GDM1 (cell line): Measurements from ENCODE around the gene IQSEC2.

Experiments used
- DNase-seq: peaks from one replicate; lab custom pipeline; 2025; lab: John Stamatoyannopoulos, UW

Gene IQSEC2

GRCh38 chrX:53244610-53245009 lies 36.8 kb downstream of the IQSEC2 start:
- DNase-seq, result no peak

- no peak for DNase-seq
Observed at GRCh38 chrX:53242310-53242709, 39.1 kb downstream of the IQSEC2 start.

DNA sequence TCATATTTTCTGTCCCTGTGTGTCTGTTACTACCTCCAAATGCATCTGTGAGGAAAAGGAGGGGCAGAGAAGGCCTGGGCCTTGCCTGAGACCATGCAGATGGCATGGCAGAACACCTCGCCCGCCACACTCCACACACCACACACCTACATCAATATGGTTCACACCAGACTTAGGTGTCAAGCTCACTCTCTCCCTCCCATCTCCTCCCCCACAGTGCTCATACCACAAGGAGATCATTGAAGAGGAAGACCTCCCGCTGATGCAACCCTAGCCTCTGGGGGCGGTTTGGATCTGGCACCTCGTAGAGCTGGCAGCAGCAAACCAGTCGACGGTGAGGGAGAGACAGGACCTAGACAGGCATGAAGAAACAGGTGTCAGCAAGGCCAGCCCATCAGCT lies 39.8 kb downstream of the IQSEC2 start:
- DNase-seq, result no peak

GRCh38 chrX:53239474-53239873 lies 41.9 kb downstream of the IQSEC2 start:
- peak; percentile 31 for DNase-seq

- DNase-seq, result no peak
Observed at GRCh38 chrX:53237056-53237455, 44.3 kb downstream of the IQSEC2 start.

- no peak for DNase-seq
Observed at GRCh38 chrX:53236025-53236679, 45.2 kb downstream of the IQSEC2 start.

- DNase-seq, result no peak
Observed at GRCh38 chrX:53235566-53235965, 45.8 kb downstream of the IQSEC2 start.

DNA sequence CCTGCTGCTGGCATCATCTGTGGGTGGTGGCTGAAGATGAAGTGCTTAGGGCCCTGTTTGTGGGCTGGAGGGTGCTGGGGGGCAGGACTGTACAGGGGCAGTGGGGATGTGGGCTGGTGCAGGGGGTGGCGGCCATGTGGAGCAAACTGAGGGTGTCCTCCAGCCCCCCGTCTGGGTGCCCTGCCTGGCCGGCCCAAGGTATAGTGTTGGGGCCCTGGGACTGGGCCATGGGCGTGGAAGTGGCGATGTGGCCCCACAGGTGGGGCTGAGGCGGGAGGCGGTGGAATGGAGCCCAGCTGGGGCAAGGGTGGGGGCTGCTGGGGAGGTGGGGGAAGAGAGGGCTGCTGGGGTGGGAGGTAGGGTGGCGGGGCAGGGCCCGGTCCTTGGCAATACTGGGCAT lies 46.9 kb downstream of the IQSEC2 start:
- no peak for DNase-seq

DNA sequence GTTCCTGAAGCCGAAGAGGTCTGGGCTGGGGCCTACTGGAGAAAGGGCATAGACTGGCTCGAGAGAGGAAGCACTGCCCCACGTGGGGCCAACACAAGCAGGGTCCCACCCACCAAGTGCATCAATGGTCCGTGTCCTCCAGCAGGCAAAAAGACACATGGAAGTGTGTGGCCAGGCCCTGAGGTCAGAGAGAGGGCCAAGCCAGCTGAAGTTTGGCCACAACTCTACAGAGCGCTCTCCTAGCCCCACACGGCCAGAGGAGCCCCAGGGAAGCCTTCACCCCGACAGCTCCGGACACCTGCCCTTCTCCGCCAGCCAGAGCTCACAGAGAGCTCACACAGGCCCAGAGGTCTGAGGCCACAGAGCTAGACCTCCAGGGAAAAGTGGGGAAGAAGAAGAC lies 47.8 kb downstream of the IQSEC2 start:
- no peak for DNase-seq

DNA sequence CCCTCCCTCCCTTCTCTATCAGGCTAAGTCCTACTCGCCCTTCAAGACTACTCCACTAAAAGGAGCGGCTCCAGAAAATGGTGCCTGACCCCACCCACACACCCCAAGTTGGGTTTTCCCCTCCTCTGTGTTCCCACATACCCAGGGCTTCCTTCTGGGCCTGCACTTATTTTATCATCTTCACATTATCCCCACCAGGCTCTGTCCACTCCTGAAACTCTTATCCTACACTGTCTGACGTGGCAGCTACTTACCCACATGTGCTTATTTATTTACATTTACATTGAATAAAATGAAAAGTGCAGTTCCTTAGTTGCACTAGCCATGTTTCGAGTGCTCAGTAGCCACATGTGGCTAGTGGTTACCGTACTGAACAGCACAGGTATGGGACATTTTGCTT lies 51.3 kb downstream of the IQSEC2 start:
- no peak for DNase-seq

- no peak for DNase-seq
Observed at GRCh38 chrX:53227224-53227765, 54.1 kb downstream of the IQSEC2 start.

DNA sequence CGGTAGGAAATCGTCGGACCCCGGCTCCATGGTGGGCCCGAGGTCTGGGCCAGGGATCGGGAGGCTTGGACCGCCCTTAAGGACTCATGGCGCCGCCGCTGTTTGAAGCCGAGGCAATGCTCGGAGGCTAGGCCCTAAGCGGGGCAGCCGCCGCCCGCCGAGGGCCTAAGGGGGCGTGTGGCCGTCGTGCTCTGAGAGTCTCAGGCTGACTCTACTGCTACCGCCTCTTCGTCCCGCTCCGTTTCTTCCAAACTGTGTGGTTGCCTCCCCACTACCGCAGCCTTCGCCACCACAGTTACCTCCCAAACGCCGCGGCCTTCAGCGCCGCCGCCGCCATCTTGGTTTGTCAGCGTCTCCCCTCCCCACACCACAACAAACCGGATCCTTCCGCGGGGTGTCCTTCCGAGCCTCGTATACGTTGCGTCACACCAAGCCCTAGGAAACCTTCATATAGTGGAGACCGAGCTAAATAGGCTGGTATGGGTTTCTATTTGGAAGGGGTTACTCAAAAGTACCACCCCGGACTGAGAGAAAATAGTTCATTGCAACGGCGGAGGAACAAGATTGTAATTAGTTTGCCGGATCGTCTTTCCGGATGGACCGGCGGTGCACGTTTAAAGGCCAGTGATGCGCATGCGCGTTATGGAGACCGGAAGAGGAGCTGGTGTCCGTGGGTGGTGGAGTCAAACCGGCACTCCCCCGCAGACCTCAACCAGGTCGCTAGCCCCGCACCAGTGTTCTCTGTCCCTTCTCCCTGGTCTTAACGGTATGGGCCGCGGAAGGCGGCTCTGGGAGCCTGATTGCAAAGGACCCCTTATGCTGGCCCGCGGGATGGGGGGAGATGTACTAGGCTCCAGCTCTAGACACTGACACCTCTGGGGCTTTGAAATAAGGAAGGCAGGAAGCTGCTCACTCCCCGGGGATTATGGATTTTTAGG lies 56.3 kb downstream of the IQSEC2 start, which contains the start of gene KDM5C:
TSS of gene KDM5C (minus strand) at position 348 of the 938 bp plus-strand sequence. CDS start at position 30, 318 bp downstream.
- DNase-seq, result peak; percentile 84

GRCh38 chrX:53223955-53224859 lies 57.2 kb downstream of the IQSEC2 start:
- no peak for DNase-seq

DNA sequence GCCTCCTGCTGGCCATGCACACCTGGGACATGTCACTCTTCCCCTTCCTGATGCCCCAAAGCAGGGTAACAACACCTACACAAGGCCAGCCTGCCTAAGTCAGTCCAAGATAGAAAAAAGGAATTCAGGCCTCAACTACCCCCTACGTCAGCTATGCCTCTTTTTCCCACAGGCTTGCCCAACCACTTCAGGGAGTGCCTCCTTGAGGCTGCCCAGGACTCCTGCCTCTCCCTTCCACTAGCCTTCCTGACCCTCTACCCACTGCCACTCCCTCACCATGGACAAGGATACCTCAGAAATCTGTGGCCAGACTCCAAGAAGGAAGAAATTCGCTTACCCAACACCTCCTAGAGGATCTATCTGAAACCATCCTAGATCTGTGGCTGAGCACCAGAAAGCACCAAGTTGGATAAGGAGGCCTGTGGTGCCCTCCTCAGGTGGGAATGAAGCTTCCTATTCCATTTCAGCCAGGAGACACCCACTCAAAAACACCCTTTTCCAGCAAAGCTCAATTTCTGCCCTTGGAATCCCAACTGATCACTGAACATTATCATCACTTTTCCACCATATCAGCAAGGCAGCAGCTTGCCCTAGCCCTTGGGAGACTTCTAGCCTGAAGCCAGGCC lies 58.2 kb downstream of the IQSEC2 start:
- no peak for DNase-seq
